H1 (cell line): ENCODE results near the gene ATP6V0A4. TPM values are rescaled to one million over a fixed set of nuclear protein-coding genes. Genes with fewer than 3 reads are reported as not detected.

ENCODE experiments used
- JUN ChIP-seq: IDR thresholded peaks from 2 replicates; pipeline ENCODE4 v1.6.1; 2011; ENCODE audit warnings: low read depth, mild to moderate bottlenecking, improper control_type of control experiment, low read length
- JUND ChIP-seq: IDR thresholded peaks from 2 replicates; pipeline ENCODE4 v1.6.1; 2011; ENCODE audit warnings: mild to moderate bottlenecking, improper control_type of control experiment, low read length
- polyA plus RNA-seq, 7 experiments: library from polyadenylated mRNA; depleted of rRNA in 3 of 7; stranded (reverse) in 5 of 7; unstranded in 2 of 7; fragments of >200 nt in 5 of 7; fragments of 200-250 nt in 2 of 7; gene quantifications; 1 replicate in 5 of 7; 2 replicates in 1 of 7; 4 replicates in 1 of 7; pipeline versions ENCODE4 v1.2.1 to v1.2.3, GENCODE V29; 2011 to 2013; ENCODE audit warnings: missing spikeins in 2 of 7, mixed read lengths in 2 of 7
- total RNA-seq: library from RNA; stranded (reverse); fragmentation: NEBNext Ultra II Directional; extraction: Animal tissue kit (Norgen Biotek cat#: 25700); gene quantifications from 2 replicates; pipeline ENCODE4 v1.2.1, GENCODE V29; 2021

The ATP6V0A4 gene
- total and polyA plus RNA-seq, 2 of the 8 experiments (the other 6 are each of a cell fraction or from before 2014, with no cell fraction given) = 0.47 to 1.6 TPM

GRCh38 chr7:138822867-138823535 is 25.0 kb upstream of the ATP6V0A4 start (continued):
- no peak for TF ChIP-seq JUN
- TF ChIP-seq JUND = no peak
